Measurements from ENCODE around the gene GSDMA. TPM values are rescaled to one million over a fixed set of nuclear protein-coding genes. Genes with fewer than 3 reads are reported as not detected.
A peak's percentile ranks its signal among the peaks of the same experiment; 100 is the strongest.

The GSDMA gene
- total RNA-seq, 2 experiments from 2014 or later: 3.3 to 4.5 TPM

- ChIA-PET POLR2A (interaction anchor here (0.6 to 1.6 kb wide), 3 partner anchors 15 to 257 kb away, joined by 3 to 8 read pairs (median 7); no protein-coding TSS in a partner anchor), CTCF (interaction anchor here (0.7 to 5.4 kb wide), 13 partner anchors 8 to 360 kb away, joined by 3 to 115 read pairs (median 7); partner anchors contain the start of genes GSDMA, LRRC3C and ORMDL3)
- Mint-ChIP-seq H3K4me1 (ENCODE audit: low read depth) (peaks cover 27% of the 10 kb centered on the region), H3K36me3 (ENCODE audit: low read depth) (peaks cover 6% of the 10 kb centered on the region), H3K27ac (no peak overlapping the region), H3K9me3 (ENCODE audit: insufficient read depth) (no peaks in the 10 kb centered on the region), H3K4me3 (peak overlapping the region; percentile 92), H3K27me3 (ENCODE audit: low read depth) (peaks cover 12% of the 10 kb centered on the region)
- ATAC-seq (no peak), DNase-seq (no peak)
Measured at GRCh38 chr17:39979016-39979670, 16.3 kb downstream of the GSDMA start.

GRCh38 chr17:39979893-39980350 is 17.1 kb downstream of the GSDMA start:
- Mint-ChIP-seq H3K9me3 (ENCODE audit: insufficient read depth) (no peaks in the 10 kb centered on the region), H3K36me3 (ENCODE audit: low read depth) (peaks cover 10% of the 10 kb centered on the region), H3K27me3 (ENCODE audit: low read depth) (peaks cover 10% of the 10 kb centered on the region), H3K4me1 (ENCODE audit: low read depth) (peaks cover 31% of the 10 kb centered on the region), H3K27ac (peak overlapping the region; percentile 92), H3K4me3 (peak overlapping the region; percentile 92)
- ATAC-seq (peak; percentile 15), DNase-seq (no peak)
- ChIA-PET CTCF (interaction anchor here (0.8 to 5.4 kb wide), 24 partner anchors 9 to 358 kb away, joined by 3 to 115 read pairs (median 6); partner anchors contain the start of genes GSDMA, LRRC3C, MED24 and ORMDL3), POLR2A (interaction anchor here (0.6 to 2.3 kb wide), 15 partner anchors 11 to 292 kb away, joined by 3 to 16 read pairs (median 6); partner anchors contain the start of genes GSDMA, MED24, PGAP3 and WIPF2)

- ATAC-seq (peak; percentile 98), DNase-seq (peak; percentile 99)
- H3K27me3 Mint-ChIP-seq (ENCODE audit: low read depth): peaks cover 10% of the 10 kb centered on the region
- H3K4me1 Mint-ChIP-seq (ENCODE audit: low read depth): peaks cover 31% of the 10 kb centered on the region
- no peaks in the 10 kb centered on the region for H3K9me3 Mint-ChIP-seq (ENCODE audit: insufficient read depth)
- peaks cover 16% of the 10 kb centered on the region for H3K36me3 Mint-ChIP-seq (ENCODE audit: low read depth)
- H3K27ac Mint-ChIP-seq: peak within 1 kb of the TSS; percentile 92
- peak within 1 kb of the TSS; percentile 92 for H3K4me3 Mint-ChIP-seq
- ChIA-PET CTCF (interaction anchor here (0.6 to 5.4 kb wide), 32 partner anchors 9 to 358 kb away, joined by 3 to 115 read pairs (median 4); partner anchors contain the start of genes GSDMA, LRRC3C, MED24 and MIEN1), POLR2A (interaction anchor here (0.6 to 2.3 kb wide), 15 partner anchors 12 to 293 kb away, joined by 3 to 16 read pairs (median 6); partner anchors contain the start of genes GSDMA, MED24, PGAP3 and WIPF2)
Measured at GRCh38 chr17:39980351-39981206, 17.8 kb downstream of the GSDMA start, which contains the start of gene PSMD3. Gene PSMD3 (plus strand): TSS chr17:39980807. CDS start chr17:39980971, 164 bp downstream.

GRCh38 chr17:39981207-39981741 is 18.5 kb downstream of the GSDMA start:
- Mint-ChIP-seq H3K27ac (peak overlapping the region; percentile 92), H3K27me3 (ENCODE audit: low read depth) (peaks cover 10% of the 10 kb centered on the region), H3K9me3 (ENCODE audit: insufficient read depth) (no peaks in the 10 kb centered on the region), H3K4me3 (peak overlapping the region; percentile 92), H3K4me1 (ENCODE audit: low read depth) (peaks cover 31% of the 10 kb centered on the region), H3K36me3 (ENCODE audit: low read depth) (peaks cover 22% of the 10 kb centered on the region)
- DNase-seq (no peak), ATAC-seq (no peak)
- POLR2A ChIA-PET: interaction anchor here (1.0 to 2.3 kb wide), 12 partner anchors 13 to 252 kb away, joined by 3 to 16 read pairs (median 6); partner anchors contain the start of genes GSDMA and MED24
- CTCF ChIA-PET: interaction anchor here (0.6 to 5.4 kb wide), 27 partner anchors 9 to 359 kb away, joined by 3 to 115 read pairs (median 5); partner anchors contain the start of genes GSDMA, LRRC3C, MIEN1 and ORMDL3

GRCh38 chr17:39981766-39982375 is 19.1 kb downstream of the GSDMA start:
- peak overlapping the region; percentile 92 for H3K4me3 Mint-ChIP-seq
- H3K27ac Mint-ChIP-seq: peak overlapping the region; percentile 92
- ATAC-seq (no peak), DNase-seq (no peak)
- peaks cover 28% of the 10 kb centered on the region for H3K36me3 Mint-ChIP-seq (ENCODE audit: low read depth)
- peaks cover 10% of the 10 kb centered on the region for H3K27me3 Mint-ChIP-seq (ENCODE audit: low read depth)
- ChIA-PET POLR2A (interaction anchor here (0.7 to 2.3 kb wide), 4 partner anchors 23 to 158 kb away, joined by 3 to 8 read pairs (median 3); partner anchors contain the start of genes CASC3 and MSL1), CTCF (interaction anchor here (0.9 to 5.4 kb wide), 8 partner anchors 9 to 360 kb away, joined by 3 to 115 read pairs (median 16); partner anchors contain the start of genes GSDMA, LRRC3C and ORMDL3)
- peaks cover 31% of the 10 kb centered on the region for H3K4me1 Mint-ChIP-seq (ENCODE audit: low read depth)
- no peaks in the 10 kb centered on the region for H3K9me3 Mint-ChIP-seq (ENCODE audit: insufficient read depth)

- Mint-ChIP-seq H3K27ac (no peak overlapping the region), H3K9me3 (ENCODE audit: insufficient read depth) (no peaks in the 10 kb centered on the region), H3K4me1 (ENCODE audit: low read depth) (peaks cover 5% of the 10 kb centered on the region), H3K36me3 (ENCODE audit: low read depth) (peaks cover 76% of the 10 kb centered on the region), H3K27me3 (ENCODE audit: low read depth) (no peaks in the 10 kb centered on the region), H3K4me3 (no peak overlapping the region)
- no peak for DNase-seq
- ChIA-PET CTCF (no interaction called here), POLR2A (no interaction called here)
- ATAC-seq: no peak
Measured at GRCh38 chr17:39988206-39988810, 25.5 kb downstream of the GSDMA start.

- CTCF ChIA-PET: interaction anchor here (0.7 to 0.8 kb wide), 2 partner anchors 19 to 81 kb away, joined by 3 read pairs; no protein-coding TSS in a partner anchor
Measured at GRCh38 chr17:39994448-39994847, 31.6 kb downstream of the GSDMA start.

GRCh38 chr17:39995438-39995837 is 32.6 kb downstream of the GSDMA start:
- Mint-ChIP-seq H3K9me3 (ENCODE audit: insufficient read depth) (no peaks in the 10 kb centered on the region), H3K4me3 (no peak overlapping the region), H3K27ac (peak overlapping the region; percentile 3), H3K27me3 (ENCODE audit: low read depth) (no peaks in the 10 kb centered on the region), H3K4me1 (ENCODE audit: low read depth) (no peaks in the 10 kb centered on the region), H3K36me3 (ENCODE audit: low read depth) (peaks cover 68% of the 10 kb centered on the region)
- ChIA-PET POLR2A (no interaction called here), CTCF (no interaction called here)
- ATAC-seq (no peak), DNase-seq (no peak)

More at GRCh38 chr17:39994448-39994847, 31.6 kb downstream of the GSDMA start:
- ATAC-seq (no peak), DNase-seq (no peak)
- Mint-ChIP-seq H3K36me3 (ENCODE audit: low read depth) (peaks cover 73% of the 10 kb centered on the region), H3K4me3 (no peak overlapping the region), H3K27ac (no peak overlapping the region), H3K27me3 (ENCODE audit: low read depth) (no peaks in the 10 kb centered on the region), H3K4me1 (ENCODE audit: low read depth) (no peaks in the 10 kb centered on the region), H3K9me3 (ENCODE audit: insufficient read depth) (no peaks in the 10 kb centered on the region)
- POLR2A ChIA-PET: no interaction called here

- CTCF ChIA-PET: interaction anchor here (0.8 to 1.7 kb wide), 3 partner anchors 17 to 91 kb away, joined by 3 to 5 read pairs (median 4); no protein-coding TSS in a partner anchor
- Mint-ChIP-seq H3K36me3 (ENCODE audit: low read depth) (peaks cover 62% of the 10 kb centered on the region), H3K4me3 (no peak overlapping the region), H3K4me1 (ENCODE audit: low read depth) (no peaks in the 10 kb centered on the region), H3K27me3 (ENCODE audit: low read depth) (no peaks in the 10 kb centered on the region), H3K9me3 (ENCODE audit: insufficient read depth) (no peaks in the 10 kb centered on the region), H3K27ac (no peak overlapping the region)
- ATAC-seq (no peak), DNase-seq (no peak)
- POLR2A ChIA-PET: no interaction called here
Measured at GRCh38 chr17:39996162-39996561, 33.4 kb downstream of the GSDMA start.

- no peaks in the 10 kb centered on the region for H3K27me3 Mint-ChIP-seq (ENCODE audit: low read depth)
- H3K36me3 Mint-ChIP-seq (ENCODE audit: low read depth): peaks cover 58% of the 10 kb centered on the region
- ChIA-PET POLR2A (no interaction called here), CTCF (interaction anchor here (1.7 kb wide), 2 partner anchors 17 to 79 kb away, joined by 4 to 5 read pairs; no protein-coding TSS in a partner anchor)
- DNase-seq (no peak), ATAC-seq (no peak)
- no peaks in the 10 kb centered on the region for H3K4me1 Mint-ChIP-seq (ENCODE audit: low read depth)
- no peak overlapping the region for H3K4me3 Mint-ChIP-seq
- H3K9me3 Mint-ChIP-seq (ENCODE audit: insufficient read depth): no peaks in the 10 kb centered on the region
- no peak overlapping the region for H3K27ac Mint-ChIP-seq
Measured at GRCh38 chr17:39996800-39997199, 34.0 kb downstream of the GSDMA start.

All from activated CD8-positive, alpha-beta T cell treated with anti-CD3 and anti-CD28 coated beads, Interleukin-2, amount 10 ng/mL, durations not matched to agents 7 days and 5 days (primary cell).